Activated CD4-positive, alpha-beta T cell treated with anti-CD3 and anti-CD28 coated beads, Interleukin-2, amount 10 ng/mL, durations not matched to agents 7 days and 5 days (primary cell): ENCODE data around the gene NACA2. TPM values are rescaled to one million over a fixed set of nuclear protein-coding genes. Genes with fewer than 3 reads are reported as not detected.
A peak's percentile ranks its signal among the peaks of the same experiment; 100 is the strongest.
"Not testable (repeated sequence)": the region's sequence is repeated elsewhere in the genome, so short reads cannot be mapped to it uniquely, and the experiment has no call there.

ENCODE experiments used
- CTCF ChIA-PET: fragments of 350-600 bp; sonication (Branson Sonifier 250); formaldehyde crosslinking; loops from one replicate; lab custom pipeline; 2021; ENCODE audit warnings: antibody characterized with exemption; lab: Charles Lee
- POLR2A ChIA-PET: fragments of 350-600 bp; sonication (Branson Sonifier 250); formaldehyde crosslinking; loops from one replicate; lab custom pipeline; 2021; ENCODE audit warnings: antibody characterized with exemption; lab: Charles Lee
- DNase-seq: peaks from one replicate; pipeline ENCODE4 v3.0.0-alpha.2; 2020
- H3K27ac Mint-ChIP-seq: one replicate; pipeline ENCODE4 v1.8.0; 2021; ENCODE audit warnings: mild to moderate bottlenecking, moderate library complexity, mixed read lengths
- H3K27me3 Mint-ChIP-seq: one replicate; pipeline ENCODE4 v1.8.0; 2021; ENCODE audit warnings: mixed read lengths
- H3K36me3 Mint-ChIP-seq: one replicate; pipeline ENCODE4 v1.8.0; 2021; ENCODE audit warnings: low read depth, mixed read lengths
- H3K4me1 Mint-ChIP-seq: one replicate; pipeline ENCODE4 v1.8.0; 2021; ENCODE audit warnings: mixed read lengths
- H3K4me3 Mint-ChIP-seq: one replicate; pipeline ENCODE4 v1.8.0; 2021; ENCODE audit warnings: mild to moderate bottlenecking, moderate library complexity, mixed read lengths
- H3K9me3 Mint-ChIP-seq: one replicate; pipeline ENCODE4 v1.8.0; 2021; ENCODE audit warnings: mixed read lengths
- total RNA-seq, 2 experiments: library from RNA; stranded (reverse); gene quantifications; one replicate each; pipeline ENCODE4 v1.2.3, GENCODE V29; 2021

NACA2 gene
- total RNA-seq, result under 1 TPM in 1 of 2 experiments, not detected in 1; 0.35 TPM

- DNase-seq, result no peak
- CTCF ChIA-PET, result no interaction called here
- H3K27ac Mint-ChIP-seq, result no peak within 1 kb of the TSS
- H3K27me3 Mint-ChIP-seq, result peaks cover 20% of the 10 kb centered on the region
- H3K4me3 Mint-ChIP-seq, result no peak within 1 kb of the TSS
- H3K36me3 Mint-ChIP-seq, result no peaks in the 10 kb centered on the region
- H3K9me3 Mint-ChIP-seq, result no peaks in the 10 kb centered on the region
- H3K4me1 Mint-ChIP-seq, result no peaks in the 10 kb centered on the region
- POLR2A ChIA-PET, result no interaction called here
These were observed at the start of gene NACA2 for GRCh38 chr17:61591018-61591417. TSS of gene NACA2 (minus strand) at chr17:61591219. CDS start at chr17:61591180, 39 bp downstream.

- Mint-ChIP-seq H3K4me1 (no peaks in the 10 kb centered on the region), H3K36me3 (no peaks in the 10 kb centered on the region), H3K4me3 (no peak overlapping the region), H3K9me3 (no peaks in the 10 kb centered on the region), H3K27me3 (peaks cover 61% of the 10 kb centered on the region), H3K27ac (no peak overlapping the region)
- DNase-seq, result no peak
- POLR2A ChIA-PET, result no interaction called here
- CTCF ChIA-PET, result no interaction called here
These were observed 48.8 kb upstream of the NACA2 start for GRCh38 chr17:61639818-61640217.

DNA sequence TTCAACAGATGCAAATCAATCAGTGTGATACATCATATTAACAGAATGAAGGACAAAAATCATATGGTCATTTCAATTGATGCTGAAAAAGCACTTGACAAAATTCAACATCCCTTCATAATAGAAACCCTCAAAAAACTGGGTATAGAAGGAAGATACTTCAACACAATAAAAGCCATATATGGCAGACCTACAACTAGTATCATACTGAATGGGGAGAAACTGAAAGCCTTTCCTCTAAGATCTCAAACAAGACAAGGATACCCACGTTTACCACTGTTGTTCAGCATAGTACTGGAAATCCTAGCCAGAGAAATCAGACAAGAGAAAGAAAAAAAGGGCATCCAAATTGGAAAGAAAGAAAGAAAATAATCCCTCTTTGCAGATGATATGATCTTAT lies 47.1 kb upstream of the NACA2 start:
- H3K4me1 Mint-ChIP-seq, result no peaks in the 10 kb centered on the region
- peaks cover 61% of the 10 kb centered on the region for H3K27me3 Mint-ChIP-seq
- POLR2A ChIA-PET, result no interaction called here
- H3K4me3 Mint-ChIP-seq, result no peak overlapping the region
- H3K27ac Mint-ChIP-seq, result no peak overlapping the region
- no peaks in the 10 kb centered on the region for H3K9me3 Mint-ChIP-seq
- CTCF ChIA-PET, result no interaction called here
- H3K36me3 Mint-ChIP-seq, result no peaks in the 10 kb centered on the region
- DNase-seq, result no peak

- Mint-ChIP-seq H3K27ac (no peak overlapping the region), H3K4me3 (no peak overlapping the region), H3K9me3 (no peaks in the 10 kb centered on the region), H3K4me1 (no peaks in the 10 kb centered on the region), H3K36me3 (no peaks in the 10 kb centered on the region), H3K27me3 (peaks cover 68% of the 10 kb centered on the region)
- ChIA-PET POLR2A (no interaction called here), CTCF (no interaction called here)
- DNase-seq, result peak; percentile 73
These were observed 45.0 kb upstream of the NACA2 start for GRCh38 chr17:61635913-61636432.

DNA sequence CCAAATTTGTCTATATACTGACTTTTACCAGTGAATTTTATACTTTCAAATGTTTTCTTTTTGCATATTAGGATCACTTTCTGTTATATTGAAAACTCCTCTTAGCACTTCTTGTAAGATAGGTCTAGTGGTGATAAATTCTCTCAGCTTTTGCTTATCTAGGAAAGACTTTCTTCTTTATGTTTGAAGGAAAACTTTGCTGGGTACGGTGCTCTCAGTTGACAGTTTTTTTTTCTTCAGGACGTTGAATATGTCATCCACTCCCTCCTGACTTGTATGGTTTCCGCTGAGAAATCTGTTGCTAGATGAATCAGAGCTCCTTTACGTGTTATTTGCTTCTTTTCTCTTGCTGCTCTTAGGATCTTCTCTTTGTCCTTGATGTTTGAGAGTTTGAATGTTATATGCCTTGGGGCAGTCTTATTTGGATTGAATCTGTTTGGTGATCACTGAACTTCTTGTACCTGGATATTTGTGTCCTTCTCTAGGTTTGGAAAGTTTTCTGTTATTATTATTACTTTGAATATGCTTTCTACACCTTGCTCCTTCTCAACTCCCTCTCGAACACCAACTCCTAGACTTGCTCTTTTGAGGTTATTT lies 44.0 kb upstream of the NACA2 start:
- Mint-ChIP-seq H3K4me3 (no peak overlapping the region), H3K4me1 (no peaks in the 10 kb centered on the region), H3K36me3 (no peaks in the 10 kb centered on the region), H3K27ac (no peak overlapping the region), H3K9me3 (no peaks in the 10 kb centered on the region), H3K27me3 (peaks cover 73% of the 10 kb centered on the region)
- ChIA-PET POLR2A (no interaction called here), CTCF (interaction anchor here (1.0 kb wide), 1 partner anchor 32 kb away, joined by 3 read pairs; no protein-coding TSS in a partner anchor)
- no peak for DNase-seq

- no peak for DNase-seq
- Mint-ChIP-seq H3K27me3 (peaks cover 66% of the 10 kb centered on the region), H3K9me3 (no peaks in the 10 kb centered on the region), H3K4me1 (no peaks in the 10 kb centered on the region), H3K36me3 (no peaks in the 10 kb centered on the region), H3K4me3 (no peak overlapping the region), H3K27ac (no peak overlapping the region)
- ChIA-PET CTCF (no interaction called here), POLR2A (no interaction called here)
These were observed 43.1 kb upstream of the NACA2 start for GRCh38 chr17:61634011-61634539.

DNA sequence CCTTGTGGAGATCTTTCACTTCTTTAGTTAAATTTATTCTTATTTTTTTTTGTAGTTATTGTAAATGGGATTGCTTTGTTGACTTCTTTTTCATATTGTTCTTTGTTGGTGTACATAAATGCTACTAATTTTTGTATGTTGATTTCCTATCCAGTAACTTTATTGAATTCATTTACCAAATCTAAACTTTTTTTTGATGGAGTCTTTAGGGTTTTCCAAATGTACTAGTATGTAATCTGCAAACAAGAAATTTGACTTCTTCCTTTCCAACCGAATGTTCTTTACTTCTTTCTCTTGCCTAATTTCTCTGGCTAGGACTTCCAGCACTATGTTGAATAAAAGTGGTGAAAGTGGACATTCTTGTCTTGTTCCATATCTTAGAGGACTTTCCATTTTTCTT lies 41.8 kb upstream of the NACA2 start:
- no peaks in the 10 kb centered on the region for H3K4me1 Mint-ChIP-seq
- no peaks in the 10 kb centered on the region for H3K9me3 Mint-ChIP-seq
- no peak overlapping the region for H3K27ac Mint-ChIP-seq
- ChIA-PET CTCF (no interaction called here), POLR2A (no interaction called here)
- no peaks in the 10 kb centered on the region for H3K36me3 Mint-ChIP-seq
- no peak overlapping the region for H3K4me3 Mint-ChIP-seq
- no peak for DNase-seq
- H3K27me3 Mint-ChIP-seq, result peaks cover 57% of the 10 kb centered on the region

DNA sequence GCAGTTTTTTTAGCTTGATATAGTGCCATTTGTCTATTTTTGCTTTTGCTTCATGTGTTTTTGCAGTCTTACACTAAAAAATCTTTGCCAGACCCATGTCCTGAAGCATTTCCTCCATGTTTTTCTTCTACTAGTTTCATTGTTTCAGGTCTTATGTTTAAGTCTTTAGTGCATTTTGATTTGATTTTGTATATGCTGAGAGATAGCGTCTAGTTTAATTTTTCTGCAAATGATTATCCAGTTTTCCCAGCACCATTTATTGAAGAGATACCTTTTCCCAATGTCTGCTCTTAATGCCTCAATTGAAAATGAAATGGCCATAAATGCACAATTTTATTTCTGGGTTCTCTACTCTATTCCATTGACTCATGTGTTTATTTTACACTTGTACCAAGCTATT lies 40.8 kb upstream of the NACA2 start:
- Mint-ChIP-seq H3K36me3 (no peaks in the 10 kb centered on the region), H3K4me3 (no peak overlapping the region), H3K27me3 (peaks cover 55% of the 10 kb centered on the region), H3K9me3 (no peaks in the 10 kb centered on the region), H3K27ac (no peak overlapping the region), H3K4me1 (no peaks in the 10 kb centered on the region)
- ChIA-PET POLR2A (no interaction called here), CTCF (no interaction called here)
- DNase-seq, result no peak

GRCh38 chr17:61628158-61628557 lies 37.1 kb upstream of the NACA2 start:
- H3K36me3 Mint-ChIP-seq, DNase-seq, CTCF ChIA-PET, H3K9me3 Mint-ChIP-seq, H3K27ac Mint-ChIP-seq, H3K4me1 Mint-ChIP-seq, H3K4me3 Mint-ChIP-seq, POLR2A ChIA-PET: not testable (repeated sequence)
- peaks cover 58% of the 10 kb centered on the region for H3K27me3 Mint-ChIP-seq

GRCh38 chr17:61627658-61628057 lies 36.6 kb upstream of the NACA2 start:
- H3K4me3 Mint-ChIP-seq, result no peak overlapping the region
- H3K27me3 Mint-ChIP-seq, result peaks cover 54% of the 10 kb centered on the region
- no peak overlapping the region for H3K27ac Mint-ChIP-seq
- H3K36me3 Mint-ChIP-seq, result no peaks in the 10 kb centered on the region
- POLR2A ChIA-PET, result no interaction called here
- H3K4me1 Mint-ChIP-seq, result no peaks in the 10 kb centered on the region
- no peak for DNase-seq
- CTCF ChIA-PET, result no interaction called here
- H3K9me3 Mint-ChIP-seq, result no peaks in the 10 kb centered on the region

DNA sequence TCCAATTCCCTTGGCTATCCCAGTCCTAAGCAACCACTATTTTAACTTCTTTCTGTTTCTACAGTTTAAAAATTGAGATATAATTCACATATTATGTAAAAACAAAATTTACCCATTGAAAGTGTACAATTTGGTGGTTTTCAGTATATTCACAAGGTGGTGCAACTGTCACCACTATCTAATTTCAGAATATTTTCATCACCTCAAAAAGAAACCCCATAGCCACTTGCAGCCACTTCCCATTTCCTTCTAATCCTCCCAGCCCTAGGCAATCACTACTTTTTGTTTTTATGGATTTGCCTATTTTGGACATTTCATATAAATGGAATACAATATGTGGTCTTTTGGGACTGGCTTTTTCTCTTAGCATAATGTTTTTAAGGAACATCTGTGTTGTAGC lies 36.1 kb upstream of the NACA2 start:
- Mint-ChIP-seq H3K27ac (no peak overlapping the region), H3K4me1 (no peaks in the 10 kb centered on the region), H3K4me3 (no peak overlapping the region), H3K9me3 (no peaks in the 10 kb centered on the region), H3K36me3 (no peaks in the 10 kb centered on the region), H3K27me3 (peaks cover 56% of the 10 kb centered on the region)
- no peak for DNase-seq
- CTCF ChIA-PET, result no interaction called here
- POLR2A ChIA-PET, result no interaction called here

- H3K4me1 Mint-ChIP-seq, result no peaks in the 10 kb centered on the region
- no peak overlapping the region for H3K27ac Mint-ChIP-seq
- H3K9me3 Mint-ChIP-seq, result no peaks in the 10 kb centered on the region
- POLR2A ChIA-PET, result no interaction called here
- H3K4me3 Mint-ChIP-seq, result no peak overlapping the region
- CTCF ChIA-PET, result no interaction called here
- DNase-seq, result no peak
- H3K27me3 Mint-ChIP-seq, result peaks cover 49% of the 10 kb centered on the region
- H3K36me3 Mint-ChIP-seq, result no peaks in the 10 kb centered on the region
These were observed 34.5 kb upstream of the NACA2 start for GRCh38 chr17:61625564-61625963.

DNA sequence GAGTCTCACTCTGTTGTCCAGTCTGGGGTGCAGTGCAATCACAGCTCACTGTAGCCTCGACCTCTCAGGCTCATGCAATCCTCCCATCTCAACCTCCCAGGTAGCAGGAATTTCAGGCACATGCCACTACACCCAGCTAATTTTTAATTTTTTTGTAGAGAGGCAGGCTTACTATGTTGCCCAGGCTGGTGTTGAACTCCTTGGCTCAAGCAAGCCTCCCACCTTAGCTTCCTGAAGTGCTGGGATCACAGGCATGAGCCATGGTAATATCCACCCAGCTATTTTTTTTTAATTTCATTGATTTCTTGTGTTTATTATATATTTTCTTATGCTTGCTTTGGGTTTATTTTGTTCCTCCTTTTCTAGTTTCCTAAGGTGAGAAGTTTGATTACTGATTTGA lies 33.9 kb upstream of the NACA2 start:
- DNase-seq, result no peak
- Mint-ChIP-seq H3K27me3 (peaks cover 44% of the 10 kb centered on the region), H3K36me3 (no peaks in the 10 kb centered on the region), H3K27ac (no peak overlapping the region), H3K4me1 (no peaks in the 10 kb centered on the region), H3K9me3 (peaks cover 1% of the 10 kb centered on the region), H3K4me3 (no peak overlapping the region)
- ChIA-PET CTCF (no interaction called here), POLR2A (no interaction called here)

DNA sequence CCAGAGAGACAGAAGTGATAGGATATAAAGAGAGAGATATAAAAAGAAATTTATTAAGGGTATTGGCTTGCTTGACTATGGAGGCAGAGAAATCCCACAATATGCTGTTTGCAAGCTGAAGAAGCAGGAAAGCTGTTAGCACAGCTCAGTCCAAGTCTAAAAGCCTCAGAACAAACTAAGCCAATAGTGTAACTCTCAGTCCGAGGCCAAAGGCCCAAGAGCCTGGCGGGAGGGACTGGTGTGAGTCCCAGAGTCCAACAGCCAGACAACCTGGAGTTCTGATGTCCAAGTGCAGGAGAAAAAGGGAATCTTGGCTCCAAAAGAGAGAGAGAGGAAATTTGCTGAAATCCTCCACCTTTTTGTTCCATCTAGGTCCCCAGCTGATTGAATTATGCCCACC lies 30.3 kb upstream of the NACA2 start:
- DNase-seq, result no peak
- CTCF ChIA-PET, result no interaction called here
- Mint-ChIP-seq H3K4me1 (no peaks in the 10 kb centered on the region), H3K9me3 (peaks cover 7% of the 10 kb centered on the region), H3K27me3 (peaks cover 47% of the 10 kb centered on the region), H3K4me3 (no peak overlapping the region), H3K36me3 (no peaks in the 10 kb centered on the region), H3K27ac (no peak overlapping the region)
- POLR2A ChIA-PET, result no interaction called here
